ENCODE results near the gene NPAS3. TPM values are rescaled to one million over a fixed set of nuclear protein-coding genes. Genes with fewer than 3 reads are reported as not detected.

Gene NPAS3
- total RNA-seq, 1 donor from 2014 or later = 2.4 TPM

DNA sequence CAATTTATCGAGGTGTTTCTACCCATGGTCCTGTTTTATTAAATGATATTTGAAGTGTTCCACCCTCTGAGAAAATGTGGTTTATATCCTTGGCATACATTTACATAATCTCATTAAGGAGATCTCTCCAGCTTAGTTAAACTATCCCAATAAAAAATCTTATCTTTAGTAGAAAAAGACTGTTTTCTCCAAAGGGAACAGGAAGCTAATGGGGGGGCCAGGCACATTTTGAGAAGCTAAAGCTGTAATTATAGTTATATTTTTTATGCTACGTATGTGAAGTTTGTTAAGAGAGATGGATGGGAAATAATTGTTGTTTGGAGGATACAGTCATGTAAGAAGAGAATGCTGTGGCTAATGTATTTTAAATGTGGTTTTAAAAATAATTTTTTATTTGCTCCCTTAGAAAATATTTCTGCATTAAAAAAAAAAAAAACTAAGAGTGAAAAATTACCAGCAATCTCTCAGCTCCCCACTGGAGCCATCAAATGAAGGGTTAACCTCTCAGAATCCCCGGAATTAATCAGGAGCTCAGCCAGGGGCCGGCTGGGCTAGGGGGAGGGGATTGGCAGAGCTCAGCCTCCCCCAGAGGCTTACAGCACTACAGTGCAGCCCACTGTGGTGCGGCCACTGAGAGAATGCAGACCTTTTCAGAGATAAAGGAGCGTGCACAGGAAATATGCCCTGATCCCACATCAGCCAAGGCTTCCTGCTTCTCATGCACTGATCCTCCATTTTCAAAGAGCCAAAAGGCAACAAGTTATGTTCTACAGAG is 826.4 kb downstream of the NPAS3 start:
- Mint-ChIP-seq H3K27ac (ENCODE audit: unreplicated experiment) (no peak overlapping the region), H3K9me3 (ENCODE audit: unreplicated experiment) (no peaks in the 10 kb centered on the region), H3K4me1 (ENCODE audit: unreplicated experiment) (peaks cover 42% of the 10 kb centered on the region), H3K36me3 (ENCODE audit: unreplicated experiment) (no peaks in the 10 kb centered on the region), H3K4me3 (ENCODE audit: unreplicated experiment) (no peak overlapping the region), H3K27me3 (ENCODE audit: unreplicated experiment) (no peaks in the 10 kb centered on the region)
- no peak for DNase-seq (ENCODE audit: extremely low spot score, unreplicated experiment)
- TF ChIP-seq, protein P1, sequence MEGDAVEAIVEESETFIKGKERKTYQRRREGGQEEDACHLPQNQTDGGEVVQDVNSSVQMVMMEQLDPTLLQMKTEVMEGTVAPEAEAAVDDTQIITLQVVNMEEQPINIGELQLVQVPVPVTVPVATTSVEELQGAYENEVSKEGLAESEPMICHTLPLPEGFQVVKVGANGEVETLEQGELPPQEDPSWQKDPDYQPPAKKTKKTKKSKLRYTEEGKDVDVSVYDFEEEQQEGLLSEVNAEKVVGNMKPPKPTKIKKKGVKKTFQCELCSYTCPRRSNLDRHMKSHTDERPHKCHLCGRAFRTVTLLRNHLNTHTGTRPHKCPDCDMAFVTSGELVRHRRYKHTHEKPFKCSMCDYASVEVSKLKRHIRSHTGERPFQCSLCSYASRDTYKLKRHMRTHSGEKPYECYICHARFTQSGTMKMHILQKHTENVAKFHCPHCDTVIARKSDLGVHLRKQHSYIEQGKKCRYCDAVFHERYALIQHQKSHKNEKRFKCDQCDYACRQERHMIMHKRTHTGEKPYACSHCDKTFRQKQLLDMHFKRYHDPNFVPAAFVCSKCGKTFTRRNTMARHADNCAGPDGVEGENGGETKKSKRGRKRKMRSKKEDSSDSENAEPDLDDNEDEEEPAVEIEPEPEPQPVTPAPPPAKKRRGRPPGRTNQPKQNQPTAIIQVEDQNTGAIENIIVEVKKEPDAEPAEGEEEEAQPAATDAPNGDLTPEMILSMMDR (IDR thresholded peaks at IDR 0.05) = no peak

DNA sequence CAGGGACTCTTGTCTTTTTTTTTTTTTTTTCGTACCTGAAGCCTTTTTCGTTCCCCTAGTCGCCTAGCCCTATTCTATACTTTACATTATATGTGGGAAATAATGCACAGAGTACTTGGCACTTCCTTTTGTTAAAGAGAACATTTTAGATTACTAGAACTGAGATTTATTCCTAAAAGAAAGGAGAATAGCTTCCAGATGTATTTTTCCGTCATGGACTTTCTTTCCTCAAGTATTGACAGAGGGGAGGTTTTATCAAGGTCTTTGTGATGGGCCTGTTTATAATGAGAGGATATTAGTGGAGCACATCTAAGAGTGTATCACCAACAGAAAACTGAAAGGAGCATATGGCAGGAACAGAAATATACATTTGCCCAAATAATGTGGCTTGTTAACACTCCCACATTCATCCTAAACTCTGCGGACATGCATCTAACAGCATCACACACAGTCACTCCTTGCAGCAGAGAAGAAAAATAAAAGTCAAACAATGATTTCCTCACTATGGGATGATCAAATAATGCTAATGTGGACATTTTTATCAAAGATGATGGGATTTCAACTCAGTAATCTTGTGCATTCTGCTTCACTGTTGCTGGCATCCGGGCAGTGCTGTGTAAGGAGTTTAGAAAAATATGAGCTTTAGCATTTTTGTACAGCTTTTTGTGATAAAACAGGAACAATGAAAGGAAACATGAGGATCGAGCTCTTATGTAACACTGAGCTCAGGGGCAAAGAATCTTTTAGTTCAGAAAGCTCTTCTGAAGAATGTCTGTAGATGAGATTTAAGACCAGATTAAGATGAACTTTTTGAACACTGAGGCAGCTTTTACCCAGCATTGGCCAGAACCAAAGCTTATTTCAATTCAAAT is 829.1 kb downstream of the NPAS3 start:
- H3K36me3 Mint-ChIP-seq (ENCODE audit: unreplicated experiment) = no peaks in the 10 kb centered on the region
- peaks cover 33% of the 10 kb centered on the region for H3K4me1 Mint-ChIP-seq (ENCODE audit: unreplicated experiment)
- no peak for DNase-seq (ENCODE audit: extremely low spot score, unreplicated experiment)
- TF ChIP-seq, protein P1 (IDR thresholded peaks at IDR 0.05) = no peak
- H3K4me3 Mint-ChIP-seq (ENCODE audit: unreplicated experiment) = no peak overlapping the region
- peak overlapping the region; percentile 66 for H3K27ac Mint-ChIP-seq (ENCODE audit: unreplicated experiment)
- no peaks in the 10 kb centered on the region for H3K27me3 Mint-ChIP-seq (ENCODE audit: unreplicated experiment)
- no peaks in the 10 kb centered on the region for H3K9me3 Mint-ChIP-seq (ENCODE audit: unreplicated experiment)

DNA sequence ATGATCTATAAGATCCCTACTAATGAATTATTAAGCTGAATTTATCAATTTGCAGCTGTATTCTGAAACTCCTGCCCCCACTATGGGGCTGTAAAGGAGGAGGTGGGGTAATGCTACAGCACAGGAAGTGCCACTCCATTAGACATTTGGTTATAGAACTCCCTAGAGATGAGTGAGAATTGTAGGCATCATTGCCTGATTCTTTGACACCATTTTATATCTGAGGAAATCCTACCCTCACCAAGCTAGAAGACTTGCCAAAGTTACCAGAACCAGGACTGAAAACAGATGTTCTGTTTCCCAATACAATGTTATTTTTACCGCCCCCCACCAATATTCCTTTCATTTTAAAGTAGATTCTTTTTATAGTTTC is 829.8 kb downstream of the NPAS3 start:
- H3K36me3 Mint-ChIP-seq (ENCODE audit: unreplicated experiment) = no peaks in the 10 kb centered on the region
- TF ChIP-seq, protein P1 (IDR thresholded peaks at IDR 0.05) = no peak
- peaks cover 31% of the 10 kb centered on the region for H3K4me1 Mint-ChIP-seq (ENCODE audit: unreplicated experiment)
- H3K27ac Mint-ChIP-seq (ENCODE audit: unreplicated experiment) = peak overlapping the region; percentile 66
- H3K4me3 Mint-ChIP-seq (ENCODE audit: unreplicated experiment) = no peak overlapping the region
- no peak for DNase-seq (ENCODE audit: extremely low spot score, unreplicated experiment)
- no peaks in the 10 kb centered on the region for H3K9me3 Mint-ChIP-seq (ENCODE audit: unreplicated experiment)
- no peaks in the 10 kb centered on the region for H3K27me3 Mint-ChIP-seq (ENCODE audit: unreplicated experiment)

DNA sequence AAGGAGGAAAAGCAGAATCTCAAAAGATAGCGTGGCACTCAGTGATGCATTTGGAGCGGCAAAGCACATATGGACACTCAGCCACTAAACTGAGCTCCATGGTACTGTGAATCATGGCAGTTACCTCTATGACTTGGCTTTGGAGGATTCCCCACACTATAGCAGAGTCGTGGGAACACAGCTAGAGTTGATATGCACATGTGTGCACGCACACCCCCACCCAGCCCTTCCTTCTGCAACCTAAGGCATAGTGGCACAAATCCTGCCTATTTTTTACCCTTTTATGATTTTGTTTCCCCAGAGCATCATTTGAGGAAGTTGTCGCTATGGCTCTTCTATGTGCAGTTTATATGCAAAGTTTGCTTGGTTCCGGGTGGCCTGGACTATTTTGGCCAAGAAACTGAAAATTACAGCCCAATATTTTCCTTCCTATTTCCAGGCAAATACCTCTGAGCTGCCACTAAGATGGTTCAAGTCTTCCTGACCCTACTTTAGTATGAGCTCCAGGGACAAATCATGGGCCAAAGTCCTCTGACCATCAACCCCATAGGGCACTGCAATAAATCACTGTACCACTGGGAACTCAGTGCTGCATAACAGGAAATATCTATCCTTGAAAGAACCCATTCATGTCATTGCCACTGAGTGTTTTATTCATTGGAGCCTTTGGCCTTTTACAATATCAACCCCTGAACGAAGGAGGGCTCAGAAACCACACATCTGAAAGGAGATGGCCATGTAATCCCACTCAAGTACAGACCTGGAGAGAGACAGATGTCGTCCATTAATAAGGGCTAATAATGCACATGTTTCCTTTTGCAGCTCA is 834.7 kb downstream of the NPAS3 start:
- Mint-ChIP-seq H3K4me1 (ENCODE audit: unreplicated experiment) (peaks cover 51% of the 10 kb centered on the region), H3K27ac (ENCODE audit: unreplicated experiment) (no peak overlapping the region), H3K36me3 (ENCODE audit: unreplicated experiment) (no peaks in the 10 kb centered on the region), H3K9me3 (ENCODE audit: unreplicated experiment) (no peaks in the 10 kb centered on the region), H3K4me3 (ENCODE audit: unreplicated experiment) (no peak overlapping the region), H3K27me3 (ENCODE audit: unreplicated experiment) (no peaks in the 10 kb centered on the region)
- TF ChIP-seq, protein P1 (IDR thresholded peaks at IDR 0.05) = no peak
- DNase-seq (ENCODE audit: extremely low spot score, unreplicated experiment) = no peak
